H1 (cell line): ENCODE measurements around the gene KCTD2. TPM values are rescaled to one million over a fixed set of nuclear protein-coding genes. Genes with fewer than 3 reads are reported as not detected.

ENCODE experiments used
- CTCF ChIA-PET: fragments of 300-600 bp; sonication (Branson Sonifier 250); formaldehyde crosslinking; loops from one replicate; lab custom pipeline; 2021; ENCODE audit not compliant: partially characterized antibody; lab: Charles Lee
- POLR2A ChIA-PET: fragments of 300-600 bp; sonication (Branson Sonifier 250); formaldehyde crosslinking; loops from one replicate; lab custom pipeline; 2021; ENCODE audit warnings: inconsistent platforms; ENCODE audit not compliant: partially characterized antibody; lab: Charles Lee
- DNase-seq, 2 experiments: peaks; one replicate each; pipeline versions ENCODE4 v3.0.0 to v3.0.0-alpha.2; 2010 to 2022; ENCODE audit warnings: low spot score in 2 of 2, low read depth in 1 of 2, mixed read lengths in 1 of 2
- FAIRE-seq: peaks from 2 replicates; lab custom pipeline; 2011; peaks lifted over from hg19 to GRCh38; lab: Jason Lieb, UNC
- H2AFZ ChIP-seq: 2 replicates; pipeline ENCODE4 v1.8.1; 2012; ENCODE audit warnings: low read length, inconsistent platforms
- H2AK5ac ChIP-seq: 2 replicates; pipeline ENCODE4 v1.6.1; 2013; ENCODE audit warnings: low read depth, low read length
- H2BK120ac ChIP-seq: replicated peaks from 2 replicates; pipeline ENCODE3; 2013; ENCODE audit warnings: low read depth, low read length, inconsistent platforms
- H2BK12ac ChIP-seq: 2 replicates; pipeline ENCODE4 v1.6.1; 2013; ENCODE audit warnings: low read depth, low read length
- H2BK15ac ChIP-seq: 2 replicates; pipeline ENCODE4 v1.6.1; 2013; ENCODE audit warnings: low read length
- H2BK20ac ChIP-seq: 2 replicates; pipeline ENCODE4 v1.6.1; 2013; ENCODE audit warnings: low read length
- H2BK5ac ChIP-seq: 2 replicates; pipeline ENCODE4 v1.6.1; 2013; ENCODE audit warnings: low read depth, low read length
- H3K14ac ChIP-seq: 2 replicates; pipeline ENCODE4 v1.6.1; 2013; ENCODE audit warnings: inconsistent platforms; ENCODE audit not compliant: insufficient read length
- H3K18ac ChIP-seq: 2 replicates; pipeline ENCODE4 v1.6.1; 2013; ENCODE audit warnings: low read length; ENCODE audit errors: extremely low read depth
- H3K23ac ChIP-seq: 2 replicates; pipeline ENCODE4 v1.6.1; 2013; ENCODE audit warnings: inconsistent platforms; ENCODE audit not compliant: insufficient read length
- H3K23me2 ChIP-seq: 2 replicates; pipeline ENCODE4 v1.6.1; 2013; ENCODE audit warnings: low read depth, low read length
- H3K27ac ChIP-seq: 2 replicates; pipeline ENCODE4 v1.6.1; 2011; ENCODE audit warnings: low read depth, low read length, inconsistent platforms
- H3K27me3 ChIP-seq, 4 experiments: replicated peaks in 1 of 4; 1 replicate in 1 of 4; 2 replicates in 3 of 4; pipeline versions ENCODE4 v1.6.1 to v1.8.1; 2011 to 2013; ENCODE audit warnings: low read length in 3 of 4, mild to moderate bottlenecking in 3 of 4, inconsistent platforms in 2 of 4, mixed read lengths in 2 of 4, moderate library complexity in 1 of 4; ENCODE audit not compliant: control insufficient read depth in 3 of 4, insufficient read depth in 3 of 4; ENCODE audit errors: extremely low read depth in 1 of 4
- H3K36me3 ChIP-seq, 4 experiments: 2 replicates each; pipeline versions ENCODE4 v1.6.1 to v1.8.1; 2011 to 2013; ENCODE audit warnings: mild to moderate bottlenecking in 4 of 4, low read length in 3 of 4, moderate library complexity in 2 of 4, control low read depth in 1 of 4, inconsistent platforms in 1 of 4; ENCODE audit not compliant: insufficient read depth in 4 of 4, control insufficient read depth in 2 of 4
- H3K4ac ChIP-seq: replicated peaks from 2 replicates; pipeline ENCODE3; 2013; ENCODE audit warnings: low read length, low read depth, mixed read lengths, inconsistent platforms; ENCODE audit not compliant: insufficient read length
- H3K4me1 ChIP-seq, 4 experiments: replicated peaks in 1 of 4; 1 replicate in 1 of 4; 2 replicates in 3 of 4; pipeline versions ENCODE4 v1.6.1 to v1.8.1; 2011 to 2013; ENCODE audit warnings: low read length in 3 of 4, inconsistent platforms in 2 of 4, mixed read lengths in 1 of 4; ENCODE audit not compliant: insufficient read depth in 4 of 4, control insufficient read depth in 3 of 4
- H3K4me2 ChIP-seq, 2 experiments: 2 replicates each; pipeline versions ENCODE4 v1.6.1 to v1.8.1; 2011 to 2013; ENCODE audit warnings: low read depth in 2 of 2, low read length in 2 of 2, control low read depth in 1 of 2, inconsistent platforms in 1 of 2, mild to moderate bottlenecking in 1 of 2; ENCODE audit not compliant: insufficient read depth in 1 of 2
- H3K4me3 ChIP-seq, 4 experiments: fragments of 200-600, 300-600 bp in 1 of 4; sonication (generic), shearing (Covaris generic), sonication (Bioruptor Twin) in 1 of 4; 2 replicates each; pipeline versions ENCODE4 v1.5.1 to v1.8.1; 2011 to 2016; ENCODE audit warnings: low read length in 4 of 4, low read depth in 3 of 4, control low read depth in 2 of 4, inconsistent platforms in 2 of 4, mild to moderate bottlenecking in 2 of 4, mixed read lengths in 1 of 4, moderate library complexity in 1 of 4; ENCODE audit not compliant: insufficient read depth in 2 of 4; ENCODE audit errors: extremely low read depth in 1 of 4
- H3K56ac ChIP-seq: replicated peaks from 2 replicates; pipeline ENCODE3; 2013; ENCODE audit warnings: low read depth, mild to moderate bottlenecking, mixed read lengths, low read length, inconsistent platforms; ENCODE audit not compliant: insufficient read length
- H3K79me1 ChIP-seq: 2 replicates; pipeline ENCODE4 v1.6.1; 2013; ENCODE audit warnings: low read depth, low read length, control low read depth
- H3K79me2 ChIP-seq, 2 experiments: 2 replicates each; pipeline versions ENCODE4 v1.6.1 to v1.8.1; 2012 to 2013; ENCODE audit warnings: low read length in 2 of 2, mild to moderate bottlenecking in 2 of 2, inconsistent platforms in 1 of 2; ENCODE audit not compliant: insufficient read depth in 2 of 2, control insufficient read depth in 1 of 2
- H3K9ac ChIP-seq, 4 experiments: replicated peaks in 1 of 4; 1 replicate in 1 of 4; 2 replicates in 3 of 4; pipeline versions ENCODE4 v1.6.1 to v1.8.1; 2011 to 2013; ENCODE audit warnings: low read depth in 3 of 4, low read length in 3 of 4, control low read depth in 2 of 4, mild to moderate bottlenecking in 2 of 4, moderate library complexity in 2 of 4, inconsistent platforms in 1 of 4; ENCODE audit errors: extremely low read depth in 1 of 4
- H3K9me3 ChIP-seq, 2 experiments: 2 replicates each; pipeline versions ENCODE4 v1.6.1 to v1.8.1; 2012 to 2013; ENCODE audit warnings: mild to moderate bottlenecking in 2 of 2, moderate library complexity in 2 of 2, control low read depth in 1 of 2, inconsistent platforms in 1 of 2, low read depth in 1 of 2, low read length in 1 of 2, mixed read lengths in 1 of 2; ENCODE audit not compliant: insufficient read depth in 2 of 2
- H4K20me1 ChIP-seq, 2 experiments: replicated peaks in 1 of 2; 2 replicates each; pipeline versions ENCODE3 to v1.8.1; 2011 to 2013; ENCODE audit warnings: inconsistent platforms in 2 of 2, low read length in 2 of 2, mild to moderate bottlenecking in 1 of 2; ENCODE audit not compliant: insufficient read depth in 2 of 2, control insufficient read depth in 1 of 2
- H4K5ac ChIP-seq: 2 replicates; pipeline ENCODE4 v1.6.1; 2013; ENCODE audit warnings: low read length, low read depth, mixed read lengths, inconsistent platforms; ENCODE audit not compliant: insufficient read length
- H4K8ac ChIP-seq: 2 replicates; pipeline ENCODE4 v1.8.0; 2013; ENCODE audit warnings: mild to moderate bottlenecking, moderate library complexity, low read length, inconsistent platforms; ENCODE audit not compliant: insufficient read depth; ENCODE audit errors: extremely low read depth
- H4K91ac ChIP-seq: replicated peaks from 2 replicates; pipeline ENCODE3; 2013; ENCODE audit warnings: low read length, mixed read lengths, inconsistent platforms; ENCODE audit not compliant: insufficient read length
- ATF2 ChIP-seq: IDR thresholded peaks from 2 replicates; pipeline ENCODE4 v1.6.1; 2012; ENCODE audit warnings: low read length, inconsistent platforms
- CREB1 ChIP-seq: IDR thresholded peaks from 2 replicates; pipeline ENCODE4 v1.6.1; 2012; ENCODE audit warnings: inconsistent platforms
- CTBP2 ChIP-seq: IDR thresholded peaks from 2 replicates; pipeline ENCODE4 v1.7.0; 2011; ENCODE audit warnings: borderline replicate concordance, mild to moderate bottlenecking, moderate library complexity, mixed read lengths, low read length; ENCODE audit not compliant: insufficient read depth, insufficient read length
- EGR1 ChIP-seq: IDR thresholded peaks from 2 replicates; pipeline ENCODE4 v1.6.1; 2011; ENCODE audit warnings: low read depth, low read length, borderline replicate concordance
- HDAC2 ChIP-seq, 2 experiments: fragments of 300-600 bp in 1 of 2; sonication (generic) in 1 of 2; IDR thresholded peaks; 2 replicates each; pipeline ENCODE4 v1.6.1; 2011 to 2012; ENCODE audit warnings: low read depth in 2 of 2, low read length in 2 of 2, mild to moderate bottlenecking in 2 of 2, moderate library complexity in 2 of 2, borderline replicate concordance in 1 of 2, inconsistent platforms in 1 of 2
- JUND ChIP-seq: IDR thresholded peaks from 2 replicates; pipeline ENCODE4 v1.6.1; 2011; ENCODE audit warnings: mild to moderate bottlenecking, improper control_type of control experiment, low read length
- POU5F1 ChIP-seq: IDR thresholded peaks from 2 replicates; pipeline ENCODE4 v1.6.1; 2011; ENCODE audit warnings: low read depth, mild to moderate bottlenecking, low read length, moderate library complexity
- SUZ12 ChIP-seq: fragments of 200-600 bp; sonication (generic); IDR thresholded peaks from 2 replicates; pipeline ENCODE4 v1.6.1; 2012; ENCODE audit warnings: mild to moderate bottlenecking, inconsistent platforms, low read length, moderate library complexity, mixed read lengths
- YY1 ChIP-seq: IDR thresholded peaks from 2 replicates; pipeline ENCODE4 v1.6.1; 2011; ENCODE audit warnings: low read depth, mild to moderate bottlenecking, low read length
- WGBS, 2 experiments: shearing (Covaris generic) in 1 of 2; methylation state at CpG; one replicate each; pipeline versions ENCODE4 v1.1.6 to v1.1.7; 2013 to 2015; ENCODE audit warnings: low lambda C conversion rate in 2 of 2, mixed read lengths in 2 of 2, inconsistent platforms in 1 of 2, low coverage in 1 of 2, missing lambda C conversion rate in 1 of 2; ENCODE audit not compliant: insufficient replicate concordance in 2 of 2, insufficient coverage in 1 of 2, insufficient read length in 1 of 2; ENCODE audit errors: extremely low coverage in 1 of 2, missing lambda C conversion rate in 1 of 2; 5-methylcytosine and 5-hydroxymethylcytosine counted together
- polyA plus RNA-seq, 7 experiments: library from polyadenylated mRNA; depleted of rRNA in 3 of 7; stranded (reverse) in 5 of 7; unstranded in 2 of 7; fragments of >200 nt in 5 of 7; fragments of 200-250 nt in 2 of 7; gene quantifications; 1 replicate in 5 of 7; 2 replicates in 1 of 7; 4 replicates in 1 of 7; pipeline versions ENCODE4 v1.2.1 to v1.2.3, GENCODE V29; 2011 to 2013; ENCODE audit warnings: missing spikeins in 2 of 7, mixed read lengths in 2 of 7
- total RNA-seq: library from RNA; stranded (reverse); fragmentation: NEBNext Ultra II Directional; extraction: Animal tissue kit (Norgen Biotek cat#: 25700); gene quantifications from 2 replicates; pipeline ENCODE4 v1.2.1, GENCODE V29; 2021

Gene KCTD2
- total and polyA plus RNA-seq, 2 of the 8 experiments (the other 6 are each of a cell fraction or from before 2014, with no cell fraction given): 33.7 to 36.8 TPM

- no peak for FAIRE-seq
- Histone ChIP-seq H3K4ac (no peak overlapping the region), H2BK12ac (no peak overlapping the region), H2BK20ac (no peak overlapping the region), H3K9ac (no peak overlapping the region), H2BK5ac (no peak overlapping the region)
- TF ChIP-seq JUND: no peak
- no peak for TF ChIP-seq ATF2
- no peak for TF ChIP-seq POU5F1
- no peak for TF ChIP-seq SUZ12
- no peak for TF ChIP-seq YY1
- no peak for TF ChIP-seq CTBP2
- no peak for TF ChIP-seq HDAC2 (IDR thresholded peaks at IDR 0.05; ENCODE audit: borderline replicate concordance in 1 of 2, low read depth in 2 of 2, low read length in 2 of 2)
- TF ChIP-seq EGR1: no peak
- TF ChIP-seq CREB1: no peak
- TF ChIP-seq, all 59 proteins: peak for 0
- H2AK5ac ChIP-seq: no peak overlapping the region
- H3K18ac ChIP-seq: no peak overlapping the region
- no peaks in the 10 kb centered on the region; a peak in 1 of 7 replicates for H3K4me1 ChIP-seq
- H2AFZ ChIP-seq: no peak overlapping the region
- ChIA-PET POLR2A (interaction anchor here (0.9 to 1.1 kb wide), 2 partner anchors 22 to 34 kb away, joined by 3 read pairs; no protein-coding TSS in a partner anchor), CTCF (interaction anchor here (0.8 to 8.1 kb wide), 19 partner anchors 8 to 441 kb away, joined by 3 to 81 read pairs (median 5); partner anchors contain the start of genes ARMC7, KCTD2, NT5C and SLC16A5)
- H3K4me3 ChIP-seq: no peak overlapping the region
- no peak overlapping the region for H4K91ac ChIP-seq
- H2BK15ac ChIP-seq: no peak overlapping the region
- no peak overlapping the region for H4K8ac ChIP-seq
- no peaks in the 10 kb centered on the region for H3K27me3 ChIP-seq
- H4K5ac ChIP-seq: no peak overlapping the region
- no peaks in the 10 kb centered on the region for H3K9me3 ChIP-seq
- H3K14ac ChIP-seq: no peak overlapping the region
- DNase-seq: no peak
- 94% methylated on average over 10 of the region's 10 CpGs; no CpG with 5 or more reads in 1 of the 2 experiments for WGBS, 2 experiments
- peaks cover 2% of the 10 kb centered on the region for H3K79me1 ChIP-seq
- no peak overlapping the region for H3K23ac ChIP-seq
- no peak overlapping the region for H3K56ac ChIP-seq
- no peak overlapping the region for H3K4me2 ChIP-seq
- peaks cover 0 to 6% of the 10 kb centered on the region in 2 experiments; a peak in 1 of 4 replicates for H3K79me2 ChIP-seq
- peaks cover 20 to 64% (median 44%) of the 10 kb centered on the region in 4 experiments for H3K36me3 ChIP-seq
- H2BK120ac ChIP-seq: no peak overlapping the region
- H4K20me1 ChIP-seq: peaks cover 3 to 12% of the 10 kb centered on the region in 2 experiments
- no peaks in the 10 kb centered on the region for H3K23me2 ChIP-seq
- no peak overlapping the region for H3K27ac ChIP-seq
Observed at GRCh38 chr17:75061055-75061438, 14.0 kb downstream of the KCTD2 start.
